HCEC 1CT (cell line): ENCODE data around the gene ATP6V0C.
"Not testable (repeated sequence)": the region's sequence is repeated elsewhere in the genome, so short reads cannot be mapped to it uniquely, and the experiment has no call there.

Experiments
- DNase-seq: peaks from one replicate; pipeline ENCODE4 v3.0.0-alpha.2; 2017

The ATP6V0C gene

DNA sequence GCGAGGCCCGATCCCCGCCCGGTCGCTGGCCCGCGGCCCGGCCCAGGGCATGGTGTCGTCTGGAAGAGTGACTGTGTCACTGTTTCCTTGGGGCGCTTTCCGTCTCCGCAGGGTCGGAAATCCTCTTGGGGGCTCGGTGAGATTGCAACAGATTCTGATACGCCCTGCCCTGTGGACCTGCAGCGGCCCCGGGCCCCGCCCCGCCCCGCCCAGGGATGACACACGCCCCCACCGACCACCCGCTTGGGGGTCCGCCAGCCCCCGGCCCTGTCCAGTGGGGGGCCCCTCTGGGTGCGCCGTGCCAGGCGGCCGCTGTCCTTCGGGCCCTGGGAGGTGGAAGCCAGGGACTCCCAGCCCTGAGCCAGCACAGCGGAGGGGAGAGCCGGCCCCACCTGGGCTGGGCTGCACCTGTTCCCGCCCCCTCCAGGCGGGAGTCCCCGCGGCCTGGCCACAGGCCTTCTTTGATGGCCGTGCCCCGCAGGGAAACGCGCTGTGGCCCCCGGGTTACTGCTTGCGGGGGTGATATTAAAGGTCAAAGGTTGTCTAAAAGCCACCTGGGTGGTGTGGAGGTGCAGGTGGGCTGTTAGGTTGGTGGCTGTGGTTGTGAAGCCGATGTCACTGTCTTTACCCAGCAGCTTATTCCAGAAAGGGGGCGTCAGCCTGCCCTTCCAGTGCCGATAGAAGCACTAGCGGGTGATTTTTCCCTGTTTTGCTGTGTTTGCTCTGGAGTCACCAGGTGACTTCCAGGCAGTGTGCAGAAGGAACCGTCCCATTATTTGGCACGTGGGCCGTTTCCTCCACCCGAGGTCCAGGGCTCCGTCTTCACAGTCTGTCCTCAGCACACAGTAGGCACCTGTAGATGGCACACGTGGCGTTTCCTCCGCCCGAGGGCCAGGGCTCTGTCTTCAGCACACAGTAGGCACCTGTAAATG is 38.1 kb upstream of the ATP6V0C start:
- DNase-seq, result no peak

DNA sequence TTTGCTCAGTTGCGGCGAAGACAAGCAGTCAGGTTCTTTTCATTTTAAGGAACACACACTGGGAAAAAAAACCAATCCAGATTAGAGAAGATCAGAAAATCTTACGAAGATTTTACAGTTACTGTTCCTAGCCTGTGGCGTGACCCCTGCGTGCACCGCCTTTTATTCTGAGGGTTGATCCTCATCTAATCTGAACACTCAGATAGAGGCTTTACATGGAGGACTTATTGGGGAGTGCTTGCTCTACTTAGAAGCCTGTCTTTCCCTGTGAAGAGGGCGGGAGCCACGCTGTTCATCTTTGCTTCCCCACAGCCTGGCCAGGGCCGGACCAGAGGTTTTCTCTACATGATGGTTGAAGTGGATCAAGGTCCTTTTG is 37.4 kb upstream of the ATP6V0C start:
- no peak for DNase-seq

DNA sequence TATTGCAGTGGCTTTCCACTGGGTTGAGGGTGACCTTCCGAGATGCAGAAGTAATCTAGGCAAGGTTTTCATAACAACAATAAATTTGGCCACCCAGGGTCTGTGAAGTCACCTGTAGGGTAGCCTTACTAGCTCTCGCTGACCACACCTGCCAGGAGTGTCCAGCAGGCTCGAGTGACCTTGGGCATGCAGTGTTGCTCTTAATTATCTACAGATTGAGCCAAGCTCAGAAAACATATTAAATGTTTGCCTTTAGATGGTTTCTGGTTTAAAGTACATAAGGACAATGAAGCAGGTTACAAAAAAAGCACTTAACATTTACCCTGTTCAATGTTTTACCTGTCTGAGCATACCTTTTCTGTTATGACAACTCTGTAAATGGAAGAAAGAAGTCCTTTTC is 37.0 kb upstream of the ATP6V0C start:
- no peak for DNase-seq

DNA sequence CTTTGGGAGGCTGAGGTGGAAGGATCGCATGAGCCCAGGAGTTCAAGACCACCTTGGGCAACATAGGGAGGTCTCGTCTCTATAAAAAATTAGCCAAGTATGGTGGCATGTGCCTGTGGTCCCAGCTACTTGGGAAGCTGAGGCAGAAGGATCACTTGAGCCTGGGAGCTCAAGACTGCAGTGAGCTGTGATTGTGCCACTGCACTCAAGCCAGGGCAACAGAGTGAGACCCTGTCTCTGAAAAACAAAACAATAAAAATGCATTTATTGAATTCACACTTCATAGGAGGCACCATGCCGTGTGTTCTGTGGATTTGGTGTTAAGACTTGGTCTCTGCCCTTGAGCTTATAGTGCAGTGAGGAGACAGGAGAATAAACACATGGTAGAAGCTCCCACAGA is 36.4 kb upstream of the ATP6V0C start:
- no peak for DNase-seq

DNA sequence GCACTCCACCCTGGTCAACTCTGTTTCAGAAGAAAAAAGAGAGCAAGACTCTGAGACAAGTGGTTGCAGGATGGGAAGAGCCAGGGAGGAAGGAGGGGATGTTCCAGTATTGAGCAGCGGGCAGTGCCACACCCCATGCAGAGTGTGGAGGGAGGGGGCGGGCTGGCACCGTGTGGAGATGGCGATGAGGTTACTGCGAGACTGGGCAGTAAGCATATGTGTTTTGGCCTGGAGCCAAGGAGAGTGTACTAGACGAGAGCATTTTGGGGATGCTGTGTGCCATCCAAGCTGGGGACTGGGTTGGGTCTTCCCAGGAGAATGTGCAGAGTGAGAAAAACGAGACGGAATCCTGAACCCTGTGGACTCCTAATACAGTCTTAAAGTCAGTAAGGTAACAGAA is 35.5 kb upstream of the ATP6V0C start:
- no peak for DNase-seq

DNA sequence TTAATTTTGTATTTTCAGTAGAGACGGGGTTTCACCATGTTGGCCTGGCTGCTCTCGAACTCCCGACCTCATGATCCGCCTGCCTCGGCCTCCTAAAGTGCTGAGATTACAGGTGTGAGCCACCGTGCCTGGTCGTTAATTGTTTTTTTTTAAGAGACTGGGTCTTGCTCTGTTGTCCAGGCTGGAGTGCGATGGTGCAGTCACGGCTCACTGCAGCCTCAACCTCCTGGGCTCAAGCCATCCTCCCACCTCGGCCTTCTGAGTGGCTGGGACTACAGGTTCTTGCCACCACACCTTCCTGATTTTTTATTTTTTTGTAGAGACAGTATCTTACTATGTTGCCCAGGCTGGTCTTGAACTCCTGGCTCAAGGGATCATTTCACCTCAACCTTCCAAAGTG is 33.8 kb upstream of the ATP6V0C start:
- not testable (repeated sequence) for DNase-seq

DNA sequence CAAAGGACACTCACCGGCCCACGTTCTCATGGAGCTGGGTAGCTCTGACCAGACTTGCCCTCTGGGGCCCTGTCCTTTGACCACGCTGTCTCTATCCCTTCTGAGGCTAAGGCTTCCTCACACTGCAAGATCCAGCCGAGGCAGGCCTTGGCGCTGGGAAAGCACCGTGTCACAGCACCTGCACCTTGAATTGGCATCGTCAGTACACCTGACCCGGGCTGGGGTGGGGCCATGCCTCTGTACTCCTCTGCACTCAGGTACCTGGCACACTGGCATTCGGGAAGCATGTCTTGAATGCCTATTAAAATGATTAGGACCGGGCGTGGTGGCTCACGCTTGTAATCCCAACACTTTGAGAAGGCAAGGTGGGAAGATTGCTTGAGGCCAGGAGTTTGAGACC is 32.8 kb upstream of the ATP6V0C start:
- DNase-seq, result no peak

DNA sequence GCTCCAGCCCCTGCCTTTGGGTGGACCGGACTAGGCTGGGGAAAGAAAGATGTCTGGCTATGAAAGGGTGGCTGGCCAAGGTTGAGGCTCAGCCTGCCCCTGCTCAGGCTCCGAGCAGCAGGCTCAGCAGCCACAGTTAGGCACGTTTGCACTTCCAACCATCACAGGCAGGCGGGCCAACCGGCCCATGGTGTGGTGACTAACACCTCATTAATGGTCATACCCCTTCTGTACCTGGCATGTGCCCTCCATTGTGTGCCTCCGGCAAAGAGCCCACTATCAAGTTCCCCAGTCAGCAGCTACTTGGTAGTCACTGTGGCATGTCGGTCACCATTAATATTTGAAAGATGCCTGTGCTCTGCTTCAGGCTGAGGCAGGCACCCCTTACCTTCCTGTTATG is 32.1 kb upstream of the ATP6V0C start:
- no peak for DNase-seq

DNA sequence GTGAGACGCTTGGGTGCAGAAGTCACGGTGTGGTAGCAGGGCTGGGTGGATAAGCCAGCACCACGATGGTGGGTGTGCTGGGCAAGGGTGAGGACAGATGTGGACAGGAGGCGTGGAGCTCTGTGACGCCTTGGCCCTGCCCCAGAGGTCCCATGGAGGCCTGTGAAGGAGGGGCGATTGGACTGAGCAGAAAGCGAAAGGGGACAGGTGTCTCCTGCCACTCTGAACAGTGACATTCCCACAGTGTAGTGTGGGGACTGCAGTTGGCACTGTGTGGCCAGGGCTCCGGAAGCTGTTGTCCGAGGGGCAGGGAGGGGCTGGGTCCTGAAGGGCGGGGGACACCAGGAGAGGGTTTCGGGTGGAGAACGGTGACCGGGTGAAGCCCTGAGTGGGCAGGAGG is 31.5 kb upstream of the ATP6V0C start:
- no peak for DNase-seq

DNA sequence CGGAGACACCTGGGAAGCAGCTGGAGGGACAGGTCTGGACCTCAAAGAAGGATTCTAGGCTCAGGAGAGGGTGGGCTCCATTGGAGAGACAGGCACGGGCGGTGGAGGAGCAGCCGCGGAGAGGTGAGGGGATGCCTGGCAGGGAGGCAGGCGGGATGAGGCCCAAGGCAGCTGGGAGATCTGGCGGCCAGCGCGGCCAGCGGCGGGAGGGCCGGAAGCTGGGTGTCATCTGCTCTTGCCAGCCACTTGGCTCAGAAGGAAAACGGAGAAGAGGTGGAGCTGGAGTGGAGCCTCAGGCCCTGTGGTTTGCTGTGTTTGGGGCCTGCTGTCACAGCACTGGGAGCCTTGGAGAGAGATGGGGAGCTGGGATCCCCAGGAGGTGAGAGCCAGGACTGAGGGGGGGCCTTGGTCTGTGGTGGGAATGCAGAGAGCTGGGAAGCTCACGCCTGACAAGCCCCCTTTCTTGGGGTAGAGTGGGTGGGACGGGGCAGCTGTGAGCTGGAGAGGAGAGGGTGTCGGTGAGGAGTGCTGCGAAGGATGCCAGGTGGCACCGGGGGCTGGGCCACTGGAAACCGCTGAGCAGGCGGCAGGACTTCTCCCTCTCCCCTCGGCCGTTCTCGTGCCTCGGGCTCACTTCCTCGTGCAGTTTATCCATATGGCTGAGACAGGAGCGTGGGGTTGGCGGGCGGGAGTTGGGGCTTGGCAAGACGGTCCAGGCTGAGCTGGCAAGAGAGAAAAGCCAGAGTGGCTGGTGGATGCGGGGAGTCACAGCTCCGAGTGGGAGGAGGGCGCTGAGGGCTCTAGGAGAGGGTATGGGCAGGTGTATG is 30.8 kb upstream of the ATP6V0C start:
- peak; percentile 54 for DNase-seq

DNA sequence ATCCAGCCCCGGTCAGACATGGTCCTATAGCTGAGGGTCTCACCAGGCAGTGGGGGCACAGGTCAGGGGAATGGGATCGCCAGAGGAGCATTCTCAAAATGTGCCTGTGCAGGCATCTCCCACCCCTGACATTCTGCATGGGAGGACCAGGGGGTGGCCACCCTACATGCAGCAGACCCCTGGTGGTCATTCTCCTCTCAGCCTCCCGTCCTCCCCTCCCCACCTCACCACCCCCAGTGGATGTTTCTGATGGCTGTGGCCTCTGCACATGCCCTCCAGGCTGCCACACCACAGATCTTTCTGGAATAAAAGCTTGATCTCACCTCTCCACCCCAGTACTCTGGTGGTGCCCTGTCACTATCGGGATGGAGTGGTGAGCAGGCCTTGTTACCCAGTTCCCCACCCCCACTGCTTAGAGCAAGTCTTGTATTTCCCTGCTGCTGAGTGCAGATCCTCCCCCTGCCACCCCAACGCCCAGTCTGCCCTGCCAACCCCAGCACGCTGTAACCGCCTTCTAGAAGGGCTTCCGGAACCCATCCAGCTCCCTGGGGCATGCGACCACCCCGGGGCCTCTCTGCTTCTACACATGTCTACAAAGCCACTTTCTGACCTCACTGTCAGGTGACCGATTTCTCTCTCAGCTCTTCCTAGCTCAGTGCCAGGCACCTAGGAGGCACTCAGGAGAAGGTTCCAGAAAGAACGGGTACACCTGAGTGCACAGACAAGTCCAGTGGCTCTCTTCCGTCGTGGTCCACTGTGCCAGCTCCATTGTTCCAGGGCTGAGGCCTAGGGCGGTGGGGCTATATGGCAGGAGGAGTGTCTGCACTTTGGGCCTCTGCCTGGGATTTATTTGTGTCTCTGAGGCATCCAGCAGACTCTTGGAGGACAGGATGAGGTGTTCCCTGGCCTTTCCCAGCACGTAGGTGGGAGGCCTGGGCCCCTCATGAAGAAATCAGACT is 29.5 kb upstream of the ATP6V0C start:
- no peak for DNase-seq

DNA sequence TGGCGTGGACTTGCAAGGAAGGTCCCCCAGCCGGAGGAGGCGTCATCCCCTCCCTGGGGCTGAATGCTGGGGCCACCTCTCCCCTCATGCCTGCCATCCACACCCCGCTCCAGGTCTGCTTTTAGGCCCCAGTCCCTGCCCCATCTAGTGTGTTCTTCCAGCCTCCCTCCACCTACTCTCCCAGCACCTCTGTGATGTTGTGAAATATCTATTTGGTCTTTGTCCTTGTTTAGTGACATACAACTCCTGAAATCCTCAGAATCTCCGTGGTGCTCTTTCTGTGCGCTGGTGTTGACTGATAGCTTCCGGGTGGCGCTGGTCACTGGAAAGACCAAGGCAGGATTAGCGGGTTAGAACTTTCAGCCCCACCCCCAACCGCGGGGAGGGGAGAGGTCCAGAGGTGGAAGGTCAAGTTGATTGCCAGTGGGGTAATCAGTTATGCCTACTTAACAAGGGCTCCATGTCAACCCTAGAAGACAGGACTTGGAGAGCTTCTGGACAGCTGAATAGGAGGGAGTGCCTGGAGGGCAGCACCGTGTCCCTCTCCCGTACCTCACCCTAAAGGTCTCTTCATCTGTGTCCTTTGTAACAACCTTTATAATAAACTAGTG is 28.7 kb upstream of the ATP6V0C start:
- DNase-seq, result no peak

DNA sequence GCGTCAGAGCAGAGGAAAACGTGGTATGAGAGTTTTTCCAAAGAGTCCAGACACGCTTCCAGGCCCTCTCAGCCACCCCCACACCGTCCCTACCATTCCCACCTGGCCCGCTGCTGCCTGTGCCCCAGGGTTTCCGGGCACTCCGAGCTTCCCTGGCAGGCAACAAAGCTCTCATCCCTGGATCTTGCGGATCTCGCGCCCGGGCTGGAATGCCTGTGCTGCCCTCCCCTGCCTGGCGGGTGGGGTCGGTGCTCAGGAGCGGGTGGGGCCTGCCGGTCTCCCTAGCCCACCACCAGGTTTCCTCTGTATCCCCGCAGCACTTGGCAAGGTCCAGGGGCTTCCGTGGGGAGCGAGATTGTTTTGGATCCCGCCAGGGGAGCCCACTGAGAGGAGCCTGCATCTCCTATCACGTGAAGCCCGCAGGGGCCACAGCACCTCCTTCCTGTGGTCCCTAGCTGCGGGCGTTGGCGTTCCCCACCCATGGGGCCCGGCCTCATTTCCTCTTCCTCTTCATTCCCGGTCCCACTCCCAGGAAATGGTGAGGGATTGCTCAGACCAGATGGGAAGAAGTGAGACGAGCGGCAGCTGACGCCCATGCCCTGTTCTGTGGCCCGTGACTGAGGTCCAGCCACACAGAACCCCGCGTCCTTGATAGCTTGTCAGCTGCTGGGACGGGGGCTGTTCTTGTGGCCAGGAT is 27.8 kb upstream of the ATP6V0C start:
- DNase-seq, result no peak

DNA sequence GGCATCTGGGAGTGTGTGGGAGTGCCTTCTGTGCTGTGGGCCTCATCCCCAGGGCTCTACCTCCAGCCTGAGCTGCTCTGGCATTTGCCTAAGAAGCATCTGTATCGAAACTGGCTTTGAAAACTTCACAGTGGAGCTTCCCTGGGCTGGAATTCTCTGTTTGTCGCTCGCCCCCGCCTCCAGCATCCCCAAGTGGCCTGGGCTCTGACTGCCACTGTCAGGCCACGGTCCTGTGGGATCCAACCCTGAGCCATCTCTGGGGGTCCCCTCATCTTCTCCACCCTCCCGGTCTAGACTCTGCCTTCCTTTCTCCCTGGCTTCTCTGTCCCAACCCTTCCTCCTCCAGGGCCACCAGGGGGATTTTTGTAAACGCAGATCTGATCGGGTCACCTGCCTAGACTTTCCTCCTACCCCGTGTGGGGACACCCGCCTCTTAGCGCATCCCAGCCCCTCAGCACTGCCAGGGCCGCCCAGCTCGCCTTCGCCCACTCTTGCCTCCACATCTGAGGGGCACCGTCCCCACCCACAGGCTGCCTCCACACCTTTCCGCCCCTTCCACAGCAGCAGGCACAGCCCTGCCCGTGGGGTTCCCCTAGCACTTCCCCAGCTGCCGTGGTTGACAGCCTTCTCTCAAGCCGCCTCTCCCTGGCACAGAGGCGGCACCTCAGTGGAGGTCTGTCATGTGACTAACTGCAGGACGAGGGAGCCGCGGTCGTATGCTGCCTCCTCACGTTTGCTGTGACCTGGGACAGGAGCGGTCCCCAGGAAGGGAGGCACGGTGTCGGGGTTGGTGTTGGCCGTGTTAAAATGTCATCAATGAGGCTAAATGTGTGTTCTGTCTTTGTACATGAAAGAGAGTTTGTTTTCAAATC is 26.9 kb upstream of the ATP6V0C start:
- DNase-seq, result no peak

DNA sequence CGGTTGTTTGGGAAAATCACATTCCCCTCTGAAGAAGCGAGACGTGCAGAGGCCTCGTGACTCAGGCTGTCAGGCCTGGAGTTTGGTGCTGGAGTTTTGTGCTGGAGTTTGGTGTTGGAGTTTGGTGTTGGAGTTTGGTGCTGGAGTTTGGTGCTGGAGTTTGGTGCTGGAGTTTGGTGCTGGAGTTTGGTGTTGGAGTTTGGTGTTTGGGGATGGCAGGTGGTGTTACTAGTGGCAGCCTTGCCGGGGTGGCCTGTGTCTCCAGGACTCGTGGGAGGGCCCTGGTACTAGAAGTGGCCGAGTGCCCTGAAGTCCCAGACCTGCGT is 26.3 kb upstream of the ATP6V0C start:
- no peak for DNase-seq

DNA sequence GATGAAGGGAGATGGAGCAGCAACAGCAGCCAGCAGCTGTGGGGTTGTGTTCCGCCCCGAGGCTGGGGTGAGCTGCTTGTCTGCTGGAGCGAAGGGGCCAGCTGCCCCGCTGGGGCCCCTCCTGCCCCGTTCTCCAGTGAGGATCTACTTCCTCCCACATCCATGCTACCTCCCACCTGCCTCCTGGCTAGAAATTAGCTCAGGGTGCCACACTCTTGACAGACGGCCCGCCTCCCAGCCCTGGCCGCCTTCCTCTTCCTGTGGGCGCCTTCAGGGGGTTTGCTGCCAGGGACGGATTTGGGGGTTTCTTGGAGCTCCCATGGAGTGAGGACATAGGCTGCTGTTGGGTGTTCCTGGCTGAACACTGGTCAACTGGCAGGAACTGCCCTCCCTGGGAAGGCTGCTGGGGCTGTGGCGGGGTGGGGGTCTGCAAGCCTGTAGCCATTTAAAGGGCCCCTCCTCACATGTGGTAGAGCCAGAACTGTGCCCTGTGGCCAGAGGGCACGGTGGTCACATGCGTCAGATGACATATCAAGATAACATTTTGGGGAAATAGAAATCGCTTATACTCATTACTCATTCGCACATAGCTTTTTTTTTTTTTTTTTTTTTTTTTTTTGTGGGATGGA is 25.7 kb upstream of the ATP6V0C start:
- DNase-seq, result no peak

DNA sequence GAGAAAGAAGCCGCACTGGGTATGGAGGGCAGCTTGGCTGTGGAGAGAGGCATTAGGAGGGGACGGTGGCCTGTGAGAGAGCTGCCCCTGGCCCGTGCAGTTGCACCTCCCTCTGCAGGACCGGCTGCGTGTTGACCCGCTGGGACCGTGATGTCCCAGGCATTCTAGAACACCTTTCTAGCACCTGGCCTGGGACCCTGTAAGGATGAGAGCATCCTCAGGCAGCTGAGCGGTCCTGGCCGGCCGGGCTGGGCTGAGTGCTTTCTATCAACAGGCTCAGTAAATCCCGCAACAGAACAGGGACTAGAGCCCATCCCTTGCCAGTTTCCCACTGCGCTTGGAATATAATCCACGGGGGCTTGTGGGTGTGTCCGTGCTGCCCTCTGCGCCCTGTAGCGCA is 24.2 kb upstream of the ATP6V0C start:
- no peak for DNase-seq

DNA sequence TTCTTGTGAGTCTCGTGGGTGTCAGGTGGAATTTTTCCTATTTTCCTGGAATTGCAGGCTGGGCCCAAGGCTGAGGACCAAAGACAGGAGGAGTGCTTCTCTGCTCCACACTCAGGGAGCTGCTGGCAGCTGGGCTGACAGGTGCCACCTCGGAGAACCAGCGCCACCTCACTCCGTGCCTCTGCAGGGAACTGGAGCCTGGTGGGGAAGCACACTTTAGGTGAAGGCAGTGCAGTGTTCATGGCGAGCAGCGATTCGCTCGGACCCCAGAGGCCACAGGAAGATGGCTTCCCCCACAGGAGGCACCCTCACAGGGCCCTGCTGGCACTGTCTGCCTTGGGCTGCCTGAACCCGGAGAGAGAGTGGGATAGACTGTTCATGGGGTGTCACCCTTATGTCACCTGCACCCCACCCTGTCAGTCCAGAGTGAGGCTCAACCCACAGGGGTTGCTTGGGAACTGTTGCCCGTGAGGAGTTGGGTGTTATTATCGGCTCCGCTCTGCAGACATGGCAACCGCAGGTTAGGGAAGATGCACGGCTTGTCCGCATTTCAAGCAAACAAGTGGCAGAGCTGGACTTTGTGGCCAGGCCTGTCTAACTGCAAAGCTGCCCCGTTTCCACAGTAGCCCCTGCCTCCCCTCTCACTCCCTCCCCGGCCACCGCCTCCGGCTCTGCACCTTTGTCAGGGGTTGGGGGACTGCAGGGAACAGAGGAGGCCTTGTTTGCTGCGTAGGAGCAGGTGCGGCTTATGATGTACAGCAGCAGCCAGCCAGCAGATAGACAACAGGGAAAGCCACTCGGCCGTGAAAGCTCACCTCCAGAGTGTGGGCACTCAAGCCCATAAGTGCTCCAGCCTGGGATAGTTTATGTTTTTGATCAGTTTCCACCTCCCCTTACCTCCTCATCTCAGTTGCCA is 23.3 kb upstream of the ATP6V0C start:
- DNase-seq, result no peak

DNA sequence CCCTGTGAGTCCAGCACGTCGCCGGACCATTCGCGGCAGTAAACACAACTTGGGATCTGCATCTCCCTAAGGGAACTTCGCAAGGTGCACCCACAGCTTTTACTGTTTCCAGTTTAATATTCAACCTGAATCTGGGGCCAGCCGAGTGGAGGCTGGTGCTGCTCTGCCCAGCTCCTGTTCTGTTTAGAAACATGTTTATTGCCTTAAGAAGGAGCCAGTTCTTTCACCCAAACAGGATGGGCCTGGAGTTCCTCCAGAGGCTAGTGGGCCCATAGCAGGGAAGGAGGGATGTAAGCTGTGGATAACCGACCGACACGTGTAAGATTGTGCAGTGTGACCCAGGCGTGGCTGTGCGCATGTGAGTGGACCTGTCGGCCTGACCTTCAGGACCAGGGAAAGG is 21.5 kb upstream of the ATP6V0C start:
- DNase-seq, result no peak
